ENCODE results near the gene INSL6. TPM values are rescaled to one million over a fixed set of nuclear protein-coding genes. Genes with fewer than 3 reads are reported as not detected.

Gene INSL6
- total RNA-seq, 1 experiment from 2014 or later = not detected

DNA sequence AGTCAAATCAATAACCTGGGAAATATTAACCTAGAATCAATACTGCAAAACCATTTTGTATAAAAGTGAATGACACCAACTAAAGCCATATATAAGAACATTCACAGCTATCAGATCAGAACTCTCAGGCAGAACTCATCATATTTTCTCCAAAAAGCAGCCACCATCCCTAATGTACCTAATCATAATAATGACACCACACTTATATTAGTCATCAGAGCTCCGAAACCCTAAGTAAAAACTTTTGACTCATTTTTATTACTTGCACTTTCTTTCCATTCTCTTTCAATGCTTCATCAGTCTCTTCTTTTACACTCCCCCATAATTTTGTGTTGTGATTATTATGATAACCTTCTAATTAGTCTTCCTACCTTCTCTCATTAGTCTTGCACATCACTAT is 45.3 kb downstream of the INSL6 start:
- Histone ChIP-seq H3K36me3 (replicated peaks; ENCODE audit: control insufficient read depth, insufficient read depth, low read length) (no peaks in the 10 kb centered on the region), H3K27me3 (ENCODE audit: control insufficient read depth, insufficient read depth, low read length) (no peaks in the 10 kb centered on the region), H3K4me3 (ENCODE audit: insufficient read depth, low read depth, low read length) (no peak overlapping the region)
- DNase-seq = no peak

DNA sequence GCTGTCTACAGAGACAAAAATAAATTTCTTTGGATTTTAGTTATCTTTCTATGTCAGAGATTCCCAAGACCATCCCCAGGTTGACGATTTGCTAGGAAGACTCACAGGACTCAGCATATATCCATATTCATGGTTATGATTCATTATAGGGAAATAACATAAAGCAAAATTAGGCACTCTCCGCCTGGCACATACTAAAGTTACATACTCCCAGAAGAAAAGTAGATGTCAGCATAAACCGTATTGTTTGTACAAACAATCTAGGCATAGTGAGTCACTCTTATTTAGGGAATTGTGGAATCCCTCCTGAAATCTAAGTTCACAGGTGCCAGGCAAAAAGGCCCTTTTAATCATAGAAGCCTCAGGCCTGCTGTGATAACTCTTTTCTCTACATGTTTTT is 62.9 kb downstream of the INSL6 start:
- no peaks in the 10 kb centered on the region for H3K36me3 ChIP-seq (replicated peaks; ENCODE audit: control insufficient read depth, insufficient read depth, low read length)
- DNase-seq = no peak
- H3K4me3 ChIP-seq (ENCODE audit: insufficient read depth, low read depth, low read length) = no peak overlapping the region
- no peaks in the 10 kb centered on the region for H3K27me3 ChIP-seq (ENCODE audit: control insufficient read depth, insufficient read depth, low read length)

DNA sequence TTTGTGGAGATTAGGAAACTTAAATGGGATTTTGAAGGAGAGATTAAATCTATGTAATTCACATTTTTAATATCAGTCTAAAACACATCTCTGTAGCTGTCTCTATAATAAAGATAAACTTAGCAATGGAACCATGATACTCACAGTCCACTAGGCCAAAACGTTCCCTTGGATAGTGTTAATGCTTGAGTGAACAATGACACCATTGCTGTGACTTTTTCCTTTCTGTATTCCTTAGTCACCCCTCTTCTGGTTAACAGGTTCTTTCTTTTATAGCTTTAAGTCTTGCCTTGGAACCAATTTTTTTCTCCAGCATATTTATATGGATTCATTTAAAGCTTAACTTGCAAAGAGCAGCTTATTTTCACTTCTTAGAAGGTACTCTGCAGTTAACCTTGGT is 63.3 kb downstream of the INSL6 start:
- DNase-seq = no peak
- no peak overlapping the region for H3K4me3 ChIP-seq (ENCODE audit: insufficient read depth, low read depth, low read length)
- no peaks in the 10 kb centered on the region for H3K27me3 ChIP-seq (ENCODE audit: control insufficient read depth, insufficient read depth, low read length)
- no peaks in the 10 kb centered on the region for H3K36me3 ChIP-seq (replicated peaks; ENCODE audit: control insufficient read depth, insufficient read depth, low read length)

DNA sequence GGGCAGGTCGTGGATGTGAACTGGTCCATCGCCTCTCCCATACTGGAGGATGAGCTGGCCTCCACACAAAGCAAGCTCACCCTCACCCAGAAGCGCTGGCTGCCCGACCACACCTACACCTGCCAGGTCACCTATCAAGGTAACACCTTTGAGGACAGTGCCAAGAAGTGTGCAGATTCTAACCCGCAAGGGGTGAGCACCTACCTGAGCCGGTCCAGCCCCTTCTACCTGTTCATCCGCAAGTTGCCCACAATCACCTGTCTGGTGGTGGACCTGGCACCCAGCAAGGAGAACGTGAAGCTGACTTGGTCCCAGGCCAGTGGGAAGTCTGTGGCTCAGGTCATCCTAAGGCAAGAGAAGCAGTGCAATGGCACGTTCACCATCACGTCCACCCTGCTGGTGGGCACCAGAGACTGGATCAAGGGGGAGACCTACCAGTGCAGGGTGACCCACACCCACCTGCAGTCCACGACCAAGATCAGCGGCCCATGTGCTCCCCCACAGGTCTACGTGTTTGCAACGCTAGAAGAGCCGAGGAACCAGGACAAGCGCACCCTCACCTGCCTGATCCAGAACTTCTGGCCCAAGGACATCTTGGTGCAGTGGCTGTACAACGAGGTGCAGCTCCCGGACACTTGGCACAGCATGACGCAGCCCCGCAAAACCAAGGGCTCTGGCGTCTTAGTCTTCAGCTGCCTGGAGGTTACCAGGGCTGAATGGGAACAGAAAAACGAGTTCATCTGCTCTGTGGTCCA is 71.3 kb downstream of the INSL6 start:
- Histone ChIP-seq H3K4me3 (ENCODE audit: insufficient read depth, low read depth, low read length) (no peak overlapping the region), H3K27me3 (ENCODE audit: control insufficient read depth, insufficient read depth, low read length) (no peaks in the 10 kb centered on the region), H3K36me3 (replicated peaks; ENCODE audit: control insufficient read depth, insufficient read depth, low read length) (no peaks in the 10 kb centered on the region)
- no peak for DNase-seq

Other genes starting within 250 kb of the INSL6 start
- 2.8 and 4.8 TPM in 2 replicates for gene JAK2, start 200.4 kb downstream of the INSL6 start, total RNA-seq (2014; rRNA removed; shearing (Covaris generic))
- gene INSL4, start 45.8 kb upstream of the INSL6 start, total RNA-seq (2014; rRNA removed; shearing (Covaris generic)) = not detected in 2 replicates
- 0.28 TPM in 1 of 2 replicates, not detected in the other for gene RLN2, start 119.1 kb upstream of the INSL6 start, total RNA-seq (2014; rRNA removed; shearing (Covaris generic))
- gene RLN1, start 154.2 kb upstream of the INSL6 start, total RNA-seq (2014; rRNA removed; shearing (Covaris generic)) = 0.30 and 0.42 TPM in 2 replicates

Data from H7 (cell line).